ENCODE measurements around the gene CASR.

DNA sequence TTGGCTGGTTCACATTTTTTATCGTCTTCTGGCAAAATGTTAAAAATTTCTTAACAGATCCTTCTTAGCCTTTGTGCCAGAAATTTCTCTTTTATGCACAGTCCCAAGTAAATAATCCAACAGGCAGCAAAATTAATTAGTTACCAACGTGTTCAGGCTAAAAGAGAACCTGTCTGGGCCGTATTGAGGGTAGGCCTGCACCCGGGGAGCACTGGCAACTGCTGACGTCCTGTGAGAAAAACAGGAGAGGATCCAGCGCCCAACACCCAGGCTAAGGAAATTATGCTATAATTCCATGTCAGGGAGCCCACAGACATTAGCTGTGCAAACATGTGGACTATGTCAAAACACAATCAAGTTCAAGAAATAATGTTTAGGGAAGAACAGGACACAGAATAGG lies 110.9 kb downstream of the CASR start:
- TF ChIP-seq POLR2A (IDR thresholded peaks at IDR 0.05), result no peak
- TF ChIP-seq, protein P1, sequence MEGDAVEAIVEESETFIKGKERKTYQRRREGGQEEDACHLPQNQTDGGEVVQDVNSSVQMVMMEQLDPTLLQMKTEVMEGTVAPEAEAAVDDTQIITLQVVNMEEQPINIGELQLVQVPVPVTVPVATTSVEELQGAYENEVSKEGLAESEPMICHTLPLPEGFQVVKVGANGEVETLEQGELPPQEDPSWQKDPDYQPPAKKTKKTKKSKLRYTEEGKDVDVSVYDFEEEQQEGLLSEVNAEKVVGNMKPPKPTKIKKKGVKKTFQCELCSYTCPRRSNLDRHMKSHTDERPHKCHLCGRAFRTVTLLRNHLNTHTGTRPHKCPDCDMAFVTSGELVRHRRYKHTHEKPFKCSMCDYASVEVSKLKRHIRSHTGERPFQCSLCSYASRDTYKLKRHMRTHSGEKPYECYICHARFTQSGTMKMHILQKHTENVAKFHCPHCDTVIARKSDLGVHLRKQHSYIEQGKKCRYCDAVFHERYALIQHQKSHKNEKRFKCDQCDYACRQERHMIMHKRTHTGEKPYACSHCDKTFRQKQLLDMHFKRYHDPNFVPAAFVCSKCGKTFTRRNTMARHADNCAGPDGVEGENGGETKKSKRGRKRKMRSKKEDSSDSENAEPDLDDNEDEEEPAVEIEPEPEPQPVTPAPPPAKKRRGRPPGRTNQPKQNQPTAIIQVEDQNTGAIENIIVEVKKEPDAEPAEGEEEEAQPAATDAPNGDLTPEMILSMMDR (IDR thresholded peaks at IDR 0.05), result no peak

Measured in esophagus squamous epithelium (tissue), 4 donors.